A673 (cell line): ENCODE measurements around the gene NAT16.

Source experiments
- EZH2 ChIP-seq: fragments of 200-600 bp; sonication (generic); IDR thresholded peaks from 2 replicates; pipeline ENCODE4 v1.6.1; 2017; ENCODE audit warnings: borderline replicate concordance, low read depth, mild to moderate bottlenecking, mixed read lengths, antibody characterized with exemption, low read length; ENCODE audit not compliant: poor library complexity, severe bottlenecking
- TF ChIP-seq, protein P1 (sequence below): fragments of 300-800, 200-600 bp; sonication (generic); conservative IDR thresholded peaks from 2 replicates; pipeline ENCODE4 v1.5.1; 2017; ENCODE audit warnings: low read depth, mild to moderate bottlenecking, antibody characterized with exemption, low read length, moderate library complexity, mixed read lengths

DNA sequence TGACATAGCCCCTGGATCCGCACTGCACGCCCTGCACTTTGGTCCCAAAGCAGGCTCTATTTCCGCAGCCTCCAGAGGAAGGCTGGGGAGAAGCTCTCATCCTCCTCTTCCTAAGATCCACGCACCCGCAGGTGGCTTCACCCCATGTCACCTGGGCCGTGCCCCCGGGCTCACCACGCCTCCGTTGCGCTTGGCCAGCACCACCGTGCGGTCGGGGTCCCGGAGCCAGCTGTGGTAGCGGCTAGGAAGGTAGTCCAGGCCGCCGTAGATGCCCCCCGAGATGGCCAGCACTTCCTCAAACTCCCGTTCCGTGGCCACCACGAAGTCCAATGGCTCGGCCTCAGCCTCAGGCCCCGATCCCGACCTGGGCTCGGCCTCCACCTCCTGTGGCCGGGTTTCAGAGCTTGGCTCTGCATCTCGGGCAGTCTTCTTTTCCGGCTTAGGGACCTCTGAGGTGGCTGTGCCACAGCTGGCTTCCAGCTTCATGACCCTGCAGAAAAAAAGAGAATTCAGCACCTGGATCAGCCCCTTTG, 5.7 kb downstream of the NAT16 start:
- TF ChIP-seq, protein P1, sequence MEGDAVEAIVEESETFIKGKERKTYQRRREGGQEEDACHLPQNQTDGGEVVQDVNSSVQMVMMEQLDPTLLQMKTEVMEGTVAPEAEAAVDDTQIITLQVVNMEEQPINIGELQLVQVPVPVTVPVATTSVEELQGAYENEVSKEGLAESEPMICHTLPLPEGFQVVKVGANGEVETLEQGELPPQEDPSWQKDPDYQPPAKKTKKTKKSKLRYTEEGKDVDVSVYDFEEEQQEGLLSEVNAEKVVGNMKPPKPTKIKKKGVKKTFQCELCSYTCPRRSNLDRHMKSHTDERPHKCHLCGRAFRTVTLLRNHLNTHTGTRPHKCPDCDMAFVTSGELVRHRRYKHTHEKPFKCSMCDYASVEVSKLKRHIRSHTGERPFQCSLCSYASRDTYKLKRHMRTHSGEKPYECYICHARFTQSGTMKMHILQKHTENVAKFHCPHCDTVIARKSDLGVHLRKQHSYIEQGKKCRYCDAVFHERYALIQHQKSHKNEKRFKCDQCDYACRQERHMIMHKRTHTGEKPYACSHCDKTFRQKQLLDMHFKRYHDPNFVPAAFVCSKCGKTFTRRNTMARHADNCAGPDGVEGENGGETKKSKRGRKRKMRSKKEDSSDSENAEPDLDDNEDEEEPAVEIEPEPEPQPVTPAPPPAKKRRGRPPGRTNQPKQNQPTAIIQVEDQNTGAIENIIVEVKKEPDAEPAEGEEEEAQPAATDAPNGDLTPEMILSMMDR: no peak
- TF ChIP-seq EZH2: no peak
